HG02623 (cell line): ENCODE results near the gene CNTN4.

Experiments
- ATAC-seq: cut with Tn5 transposase; IDR thresholded peaks from one replicate; pipeline ENCODE4 v1.9.1; 2021; ENCODE audit warnings: moderate library complexity; ENCODE audit not compliant: unreplicated experiment

The CNTN4 gene

GRCh38 chr3:2847062-2847841 lies 748.6 kb downstream of the CNTN4 start:
- no peak for ATAC-seq

- ATAC-seq, result no peak
Measured at GRCh38 chr3:2849092-2849491, 750.4 kb downstream of the CNTN4 start.

- ATAC-seq, result no peak
Measured at GRCh38 chr3:2850701-2851100, 752.0 kb downstream of the CNTN4 start.

GRCh38 chr3:2851361-2851760 lies 752.7 kb downstream of the CNTN4 start:
- no peak for ATAC-seq

- no peak for ATAC-seq
Measured at GRCh38 chr3:2851835-2852234, 753.2 kb downstream of the CNTN4 start.

GRCh38 chr3:2853651-2854050 lies 755.0 kb downstream of the CNTN4 start:
- ATAC-seq, result no peak

- ATAC-seq, result no peak
Measured at GRCh38 chr3:2856138-2857133, 757.8 kb downstream of the CNTN4 start.

GRCh38 chr3:2860626-2861025 lies 762.0 kb downstream of the CNTN4 start:
- no peak for ATAC-seq

GRCh38 chr3:2861120-2861519 lies 762.5 kb downstream of the CNTN4 start:
- no peak for ATAC-seq

- no peak for ATAC-seq
Measured at GRCh38 chr3:2861920-2862319, 763.3 kb downstream of the CNTN4 start.

- ATAC-seq, result no peak
Measured at GRCh38 chr3:2862366-2862765, 763.7 kb downstream of the CNTN4 start.

GRCh38 chr3:2863127-2863526 lies 764.5 kb downstream of the CNTN4 start:
- ATAC-seq, result no peak

- no peak for ATAC-seq
Measured at GRCh38 chr3:2869905-2870304, 771.2 kb downstream of the CNTN4 start.

GRCh38 chr3:2870724-2871333 lies 772.2 kb downstream of the CNTN4 start:
- no peak for ATAC-seq

GRCh38 chr3:2872884-2873283 lies 774.2 kb downstream of the CNTN4 start:
- ATAC-seq, result no peak

- no peak for ATAC-seq
Measured at GRCh38 chr3:2873986-2874385, 775.3 kb downstream of the CNTN4 start.

- no peak for ATAC-seq
Measured at GRCh38 chr3:2875699-2876098, 777.0 kb downstream of the CNTN4 start.

- ATAC-seq, result no peak
Measured at GRCh38 chr3:2876362-2876761, 777.7 kb downstream of the CNTN4 start.

- ATAC-seq, result no peak
Measured at GRCh38 chr3:2879023-2879422, 780.4 kb downstream of the CNTN4 start.

- no peak for ATAC-seq
Measured at GRCh38 chr3:2879587-2879986, 780.9 kb downstream of the CNTN4 start.

- no peak for ATAC-seq
Measured at GRCh38 chr3:2880218-2880756, 781.6 kb downstream of the CNTN4 start.
